Glomerular endothelial cell (primary cell): ENCODE results near the gene SLC25A25. TPM values are rescaled to one million over a fixed set of nuclear protein-coding genes. Genes with fewer than 3 reads are reported as not detected.
"Not testable (repeated sequence)": the region's sequence is repeated elsewhere in the genome, so short reads cannot be mapped to it uniquely, and the experiment has no call there.

Experiments
- DNase-seq: peaks from one replicate; pipeline ENCODE4 v3.0.0-alpha.2; 2011; ENCODE audit warnings: low read depth, low spot score; ENCODE audit errors: extremely low read depth
- total RNA-seq: library from RNA; depleted of rRNA; stranded (reverse); fragments of >200 nt; gene quantifications from 2 replicates; pipeline ENCODE4 v1.2.3, GENCODE V29; 2015

SLC25A25 gene
- total RNA-seq, 1 donor from 2014 or later = 24.1 TPM

- DNase-seq = no peak
Observed at GRCh38 chr9:128108269-128109049, 40.4 kb downstream of the SLC25A25 start.

- DNase-seq = no peak
Observed at GRCh38 chr9:128109050-128109709, 41.1 kb downstream of the SLC25A25 start.

GRCh38 chr9:128111726-128112125 lies 43.7 kb downstream of the SLC25A25 start:
- not testable (repeated sequence) for DNase-seq

- no peak for DNase-seq
Observed at GRCh38 chr9:128113526-128114325, 45.7 kb downstream of the SLC25A25 start.

- no peak for DNase-seq
Observed at GRCh38 chr9:128114326-128115186, 46.5 kb downstream of the SLC25A25 start.

- DNase-seq = no peak
Observed at GRCh38 chr9:128115187-128116103, 47.4 kb downstream of the SLC25A25 start.

- no peak for DNase-seq
Observed at GRCh38 chr9:128116104-128117083, 48.4 kb downstream of the SLC25A25 start.

GRCh38 chr9:128117613-128118471 lies 49.8 kb downstream of the SLC25A25 start:
- DNase-seq = peak; percentile 57

- DNase-seq = no peak
Observed at GRCh38 chr9:128118472-128118857, 50.4 kb downstream of the SLC25A25 start.

GRCh38 chr9:128118971-128119665 lies 51.1 kb downstream of the SLC25A25 start:
- no peak for DNase-seq

GRCh38 chr9:128120061-128120740 lies 52.2 kb downstream of the SLC25A25 start:
- no peak for DNase-seq

GRCh38 chr9:128120741-128121465 lies 52.9 kb downstream of the SLC25A25 start:
- no peak for DNase-seq

- DNase-seq = no peak
Observed at GRCh38 chr9:128121466-128121810, 53.4 kb downstream of the SLC25A25 start.

- DNase-seq = no peak
Observed at GRCh38 chr9:128121924-128122808, 54.1 kb downstream of the SLC25A25 start.

- no peak for DNase-seq
Observed at GRCh38 chr9:128122809-128123175, 54.8 kb downstream of the SLC25A25 start.
